Progenitor cell of endocrine pancreas (in vitro differentiated cells): ENCODE measurements around the gene CBFA2T3. TPM values are rescaled to one million over a fixed set of nuclear protein-coding genes. Genes with fewer than 3 reads are reported as not detected.

Source experiments
- DNase-seq: peaks from one replicate; pipeline ENCODE4 v3.0.0; 2021; ENCODE audit warnings: low spot score; ENCODE audit not compliant: unreplicated experiment
- H3K27ac Mint-ChIP-seq: 2 replicates; pipeline ENCODE4 v1.8.0; 2021; ENCODE audit warnings: mild to moderate bottlenecking, moderate library complexity, mixed read lengths
- H3K27me3 Mint-ChIP-seq: 2 replicates; pipeline ENCODE4 v1.8.0; 2021; ENCODE audit warnings: mixed read lengths
- H3K36me3 Mint-ChIP-seq: 2 replicates; pipeline ENCODE4 v1.8.0; 2022; ENCODE audit warnings: mixed read lengths; ENCODE audit not compliant: insufficient read depth
- H3K4me1 Mint-ChIP-seq: 2 replicates; pipeline ENCODE4 v1.8.0; 2021; ENCODE audit warnings: low read depth, mixed read lengths
- H3K4me3 Mint-ChIP-seq: 2 replicates; pipeline ENCODE4 v1.8.0; 2021; ENCODE audit warnings: low read depth, mild to moderate bottlenecking, moderate library complexity, mixed read lengths
- H3K9me3 Mint-ChIP-seq: 2 replicates; pipeline ENCODE4 v1.8.0; 2021; ENCODE audit warnings: low read depth, mixed read lengths
- total RNA-seq: library from RNA; stranded (reverse); gene quantifications from 2 replicates; pipeline ENCODE4 v1.2.1, GENCODE V29; 2021
- TF ChIP-seq, protein P1 (sequence below): fragments of 200-600 bp; sonication (generic); IDR thresholded peaks from one replicate; pipeline ENCODE4 v1.5.0; 2021; ENCODE audit warnings: antibody characterized with exemption, mild to moderate bottlenecking; ENCODE audit not compliant: unreplicated experiment

CBFA2T3 gene
- total RNA-seq, 1 donor from 2014 or later, result 12.9 TPM

DNA sequence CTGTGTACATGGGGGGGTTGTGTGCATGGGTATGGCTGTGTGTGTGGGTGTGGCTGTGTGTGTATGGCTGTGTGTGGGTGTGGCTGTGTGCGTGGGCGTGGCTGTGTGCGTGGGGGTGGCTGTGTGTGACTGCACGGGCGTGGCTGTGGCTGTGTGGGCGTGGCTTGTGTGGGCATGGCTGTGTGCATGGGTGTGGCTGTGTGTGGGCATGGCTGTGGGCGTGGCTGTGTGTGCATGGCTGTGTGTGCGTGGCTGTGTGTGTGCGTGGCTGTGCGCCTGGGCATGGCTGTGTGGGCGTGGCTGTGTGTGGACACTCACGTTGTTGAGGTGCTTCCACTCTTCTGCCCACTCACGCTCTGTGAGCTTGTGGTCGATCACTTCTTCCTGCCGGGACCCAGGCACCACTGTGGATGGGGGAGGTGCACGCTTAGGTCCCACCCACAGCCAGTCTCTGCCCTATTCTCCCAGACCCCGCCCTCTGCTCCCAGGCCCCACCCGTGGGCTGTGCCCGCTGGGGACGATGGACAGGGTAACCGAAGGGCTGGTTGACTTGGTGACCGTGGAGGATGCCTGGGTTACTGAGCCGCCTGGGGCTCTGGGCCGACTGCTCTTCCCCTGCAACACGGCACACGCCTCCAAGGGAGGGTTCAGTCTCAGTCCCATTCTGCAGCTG, 94.5 kb downstream of the CBFA2T3 start:
- peaks cover 1% of the 10 kb centered on the region for H3K4me1 Mint-ChIP-seq
- H3K9me3 Mint-ChIP-seq, result no peaks in the 10 kb centered on the region
- no peak for DNase-seq
- peaks cover 2% of the 10 kb centered on the region for H3K36me3 Mint-ChIP-seq
- no peak overlapping the region for H3K4me3 Mint-ChIP-seq
- TF ChIP-seq, protein P1, sequence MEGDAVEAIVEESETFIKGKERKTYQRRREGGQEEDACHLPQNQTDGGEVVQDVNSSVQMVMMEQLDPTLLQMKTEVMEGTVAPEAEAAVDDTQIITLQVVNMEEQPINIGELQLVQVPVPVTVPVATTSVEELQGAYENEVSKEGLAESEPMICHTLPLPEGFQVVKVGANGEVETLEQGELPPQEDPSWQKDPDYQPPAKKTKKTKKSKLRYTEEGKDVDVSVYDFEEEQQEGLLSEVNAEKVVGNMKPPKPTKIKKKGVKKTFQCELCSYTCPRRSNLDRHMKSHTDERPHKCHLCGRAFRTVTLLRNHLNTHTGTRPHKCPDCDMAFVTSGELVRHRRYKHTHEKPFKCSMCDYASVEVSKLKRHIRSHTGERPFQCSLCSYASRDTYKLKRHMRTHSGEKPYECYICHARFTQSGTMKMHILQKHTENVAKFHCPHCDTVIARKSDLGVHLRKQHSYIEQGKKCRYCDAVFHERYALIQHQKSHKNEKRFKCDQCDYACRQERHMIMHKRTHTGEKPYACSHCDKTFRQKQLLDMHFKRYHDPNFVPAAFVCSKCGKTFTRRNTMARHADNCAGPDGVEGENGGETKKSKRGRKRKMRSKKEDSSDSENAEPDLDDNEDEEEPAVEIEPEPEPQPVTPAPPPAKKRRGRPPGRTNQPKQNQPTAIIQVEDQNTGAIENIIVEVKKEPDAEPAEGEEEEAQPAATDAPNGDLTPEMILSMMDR, result no peak
- no peaks in the 10 kb centered on the region for H3K27me3 Mint-ChIP-seq
- no peak overlapping the region for H3K27ac Mint-ChIP-seq

DNA sequence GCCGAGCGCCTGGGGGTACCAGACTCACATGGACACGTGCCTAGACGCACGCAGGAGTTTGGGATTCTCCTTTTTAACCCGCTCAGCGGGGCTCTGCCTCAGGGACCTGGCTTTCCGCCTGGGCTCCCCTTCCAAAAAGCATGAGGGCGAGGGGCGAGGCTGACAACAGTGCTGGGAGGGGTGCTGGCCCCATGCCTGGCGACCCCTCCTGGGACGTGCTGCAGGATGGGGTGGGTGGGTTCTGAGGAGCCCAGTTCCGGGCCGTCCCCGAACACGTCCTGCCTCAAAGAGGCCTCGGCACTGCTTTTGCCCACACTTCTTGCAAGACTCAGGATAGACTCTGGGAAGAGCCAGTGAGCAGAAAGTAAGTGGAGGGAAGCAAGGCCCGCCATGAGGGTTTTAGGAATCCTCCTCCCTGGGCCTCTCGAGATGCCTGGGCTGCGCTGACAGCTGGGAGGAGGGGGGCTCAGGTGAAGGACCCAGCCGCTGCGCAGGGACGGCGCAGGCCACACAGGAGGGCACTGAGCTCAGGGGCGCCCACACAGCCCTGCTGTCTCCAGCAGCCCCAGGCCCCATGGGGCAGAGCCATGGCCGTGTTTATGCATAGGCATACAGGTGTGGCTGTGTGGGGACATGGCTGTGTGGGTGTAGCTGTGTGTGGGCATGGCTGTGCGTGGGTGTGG, 95.2 kb downstream of the CBFA2T3 start:
- Mint-ChIP-seq H3K9me3 (no peaks in the 10 kb centered on the region), H3K27ac (no peak overlapping the region), H3K36me3 (peaks cover 2% of the 10 kb centered on the region), H3K27me3 (no peaks in the 10 kb centered on the region), H3K4me3 (no peak overlapping the region), H3K4me1 (peaks cover 1% of the 10 kb centered on the region)
- TF ChIP-seq, protein P1, result no peak
- no peak for DNase-seq

DNA sequence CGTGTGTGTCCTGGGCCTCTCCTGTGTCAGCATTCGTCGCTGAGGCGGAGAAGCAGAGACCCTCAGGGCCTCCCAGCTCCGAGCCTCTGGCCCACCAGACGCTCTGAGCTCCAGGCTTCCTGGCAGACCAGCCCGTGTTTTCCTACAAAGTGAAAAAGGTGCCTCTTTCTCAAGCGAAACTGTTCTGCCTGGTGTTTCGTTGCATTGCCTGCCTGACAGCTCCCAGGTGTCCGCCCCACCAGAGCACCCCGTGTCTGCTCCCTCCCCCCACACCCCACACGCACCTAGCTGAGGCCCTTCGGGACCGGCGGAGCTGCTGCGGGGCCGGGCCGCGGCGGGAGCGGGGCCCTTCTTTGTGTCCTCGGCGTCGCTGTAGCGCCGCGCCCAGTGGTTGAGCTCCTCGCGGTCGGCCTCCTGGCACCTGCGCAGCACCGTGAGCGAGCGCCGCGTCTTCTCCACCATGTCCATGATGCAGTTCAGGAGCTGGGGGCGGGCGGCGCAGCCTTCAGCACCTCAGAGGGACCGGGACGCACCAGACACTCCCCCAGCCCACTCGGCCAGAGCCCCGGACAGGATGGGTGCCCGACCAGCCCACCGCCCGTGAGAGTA, 95.9 kb downstream of the CBFA2T3 start:
- H3K27ac Mint-ChIP-seq, result no peak overlapping the region
- DNase-seq, result no peak
- H3K36me3 Mint-ChIP-seq, result peaks cover 3% of the 10 kb centered on the region
- TF ChIP-seq, protein P1, result no peak
- no peak overlapping the region for H3K4me3 Mint-ChIP-seq
- H3K4me1 Mint-ChIP-seq, result peaks cover 1% of the 10 kb centered on the region
- no peaks in the 10 kb centered on the region for H3K27me3 Mint-ChIP-seq
- no peaks in the 10 kb centered on the region for H3K9me3 Mint-ChIP-seq

DNA sequence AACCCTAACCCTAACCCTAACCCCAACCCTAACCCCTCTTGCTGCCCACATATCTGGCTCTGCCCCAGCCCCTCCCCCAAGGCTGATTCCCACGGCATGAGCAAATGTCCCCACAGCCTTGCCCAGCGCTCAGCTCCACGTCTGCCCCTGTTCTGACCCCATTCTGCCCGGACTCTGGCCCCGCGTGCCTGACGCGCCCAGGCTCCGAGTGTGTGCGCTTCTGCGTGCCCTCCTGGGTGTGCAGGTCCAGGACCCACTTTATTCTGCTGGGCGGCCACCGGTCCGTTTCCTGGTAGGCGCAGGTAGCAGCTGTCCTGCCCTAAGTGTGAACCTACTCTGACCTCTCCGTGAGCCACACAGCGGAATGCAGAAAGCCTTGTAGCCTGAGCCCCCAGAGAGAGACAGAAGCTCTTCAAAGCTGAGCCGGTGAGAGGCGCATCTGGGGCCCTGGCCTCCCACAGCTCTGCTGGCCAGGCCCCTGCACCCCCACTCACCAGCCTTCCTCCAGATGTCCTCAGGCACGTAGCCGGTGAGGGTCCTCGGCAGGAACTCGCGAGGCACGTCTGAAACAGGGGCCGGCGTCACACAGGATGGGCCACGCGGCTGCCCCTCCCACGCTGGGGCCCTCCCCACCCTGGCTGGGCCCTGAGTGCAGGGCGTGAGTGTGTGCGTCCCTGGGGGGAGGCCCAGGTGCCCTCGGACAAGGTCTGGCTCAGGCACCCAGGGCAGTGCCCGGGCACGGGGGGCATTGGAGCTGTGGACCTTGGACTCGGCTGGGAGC, 96.6 kb downstream of the CBFA2T3 start:
- Mint-ChIP-seq H3K36me3 (peaks cover 3% of the 10 kb centered on the region), H3K27me3 (no peaks in the 10 kb centered on the region), H3K9me3 (no peaks in the 10 kb centered on the region), H3K27ac (no peak overlapping the region), H3K4me3 (no peak overlapping the region), H3K4me1 (peaks cover 1% of the 10 kb centered on the region)
- DNase-seq, result no peak
- TF ChIP-seq, protein P1, result no peak

DNA sequence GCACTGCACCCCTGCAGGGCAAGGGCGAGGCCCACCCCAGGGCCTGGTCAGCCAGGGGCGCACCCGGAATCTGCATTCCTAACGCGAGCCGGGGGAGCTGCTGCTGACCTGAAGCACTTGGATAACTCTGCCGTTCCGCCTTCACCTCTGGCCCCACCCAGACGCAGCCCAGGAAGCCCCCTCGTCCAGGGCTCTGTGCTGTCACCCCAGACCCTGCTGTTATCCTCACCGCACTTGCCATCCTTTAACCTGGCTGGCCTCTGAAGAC, 97.3 kb downstream of the CBFA2T3 start:
- H3K4me1 Mint-ChIP-seq, result peaks cover 1% of the 10 kb centered on the region
- no peak overlapping the region for H3K4me3 Mint-ChIP-seq
- no peaks in the 10 kb centered on the region for H3K27me3 Mint-ChIP-seq
- TF ChIP-seq, protein P1, result no peak
- H3K9me3 Mint-ChIP-seq, result no peaks in the 10 kb centered on the region
- H3K27ac Mint-ChIP-seq, result no peak overlapping the region
- DNase-seq, result no peak
- peaks cover 3% of the 10 kb centered on the region for H3K36me3 Mint-ChIP-seq
